GM03348 (cell line): Measurements from ENCODE around the gene FLT1.

Source experiments
- DNase-seq: peaks from one replicate; pipeline ENCODE4 v3.0.0; 2012; ENCODE audit warnings: low spot score

Gene FLT1

GRCh38 chr13:28494778-28495537, at the start of gene FLT1:
Gene FLT1 (minus strand): TSS chr13:28495128. CDS start chr13:28494843, 285 bp downstream.
- peak; percentile 75 for DNase-seq

- no peak for DNase-seq
Measured at GRCh38 chr13:28544026-28544425, 49.1 kb upstream of the FLT1 start.

GRCh38 chr13:28542804-28543203, 47.9 kb upstream of the FLT1 start:
- no peak for DNase-seq

GRCh38 chr13:28541966-28542365, 47.0 kb upstream of the FLT1 start:
- no peak for DNase-seq

- no peak for DNase-seq
Measured at GRCh38 chr13:28540612-28541011, 45.7 kb upstream of the FLT1 start.

GRCh38 chr13:28539625-28540286, 44.8 kb upstream of the FLT1 start:
- no peak for DNase-seq

GRCh38 chr13:28538932-28539331, 44.0 kb upstream of the FLT1 start:
- no peak for DNase-seq

- DNase-seq, result no peak
Measured at GRCh38 chr13:28537171-28537570, 42.2 kb upstream of the FLT1 start.

- no peak for DNase-seq
Measured at GRCh38 chr13:28536371-28536770, 41.4 kb upstream of the FLT1 start.

- DNase-seq, result no peak
Measured at GRCh38 chr13:28535734-28536133, 40.8 kb upstream of the FLT1 start.

- DNase-seq, result no peak
Measured at GRCh38 chr13:28534801-28535200, 39.9 kb upstream of the FLT1 start.

GRCh38 chr13:28534210-28534609, 39.3 kb upstream of the FLT1 start:
- DNase-seq, result no peak

- no peak for DNase-seq
Measured at GRCh38 chr13:28533441-28534166, 38.7 kb upstream of the FLT1 start.

GRCh38 chr13:28533125-28533436, 38.2 kb upstream of the FLT1 start:
- DNase-seq, result peak; percentile 19

GRCh38 chr13:28532388-28533124, 37.6 kb upstream of the FLT1 start:
- peak; percentile 62 for DNase-seq

- DNase-seq, result peak; percentile 58
Measured at GRCh38 chr13:28531845-28532387, 37.0 kb upstream of the FLT1 start.

- peak; percentile 72 for DNase-seq
Measured at GRCh38 chr13:28531077-28531844, 36.3 kb upstream of the FLT1 start.

GRCh38 chr13:28530729-28531076, 35.8 kb upstream of the FLT1 start:
- peak; percentile 52 for DNase-seq

GRCh38 chr13:28529836-28530235, 34.9 kb upstream of the FLT1 start:
- DNase-seq, result no peak

GRCh38 chr13:28528848-28529247, 33.9 kb upstream of the FLT1 start:
- no peak for DNase-seq

- no peak for DNase-seq
Measured at GRCh38 chr13:28528388-28528787, 33.5 kb upstream of the FLT1 start.
